ENCODE results near the gene LILRA6. TPM values are rescaled to one million over a fixed set of nuclear protein-coding genes. Genes with fewer than 3 reads are reported as not detected.
A peak's percentile ranks its signal among the peaks of the same experiment; 100 is the strongest.
"Not testable (repeated sequence)": the region's sequence is repeated elsewhere in the genome, so short reads cannot be mapped to it uniquely, and the experiment has no call there.

Gene LILRA6
- total RNA-seq, 4 donors from 2014 or later, result 1.1 to 1.5 TPM; not detected in 2

GRCh38 chr19:54201172-54201701 lies 41.4 kb downstream of the LILRA6 start:
- TF ChIP-seq, protein P1, sequence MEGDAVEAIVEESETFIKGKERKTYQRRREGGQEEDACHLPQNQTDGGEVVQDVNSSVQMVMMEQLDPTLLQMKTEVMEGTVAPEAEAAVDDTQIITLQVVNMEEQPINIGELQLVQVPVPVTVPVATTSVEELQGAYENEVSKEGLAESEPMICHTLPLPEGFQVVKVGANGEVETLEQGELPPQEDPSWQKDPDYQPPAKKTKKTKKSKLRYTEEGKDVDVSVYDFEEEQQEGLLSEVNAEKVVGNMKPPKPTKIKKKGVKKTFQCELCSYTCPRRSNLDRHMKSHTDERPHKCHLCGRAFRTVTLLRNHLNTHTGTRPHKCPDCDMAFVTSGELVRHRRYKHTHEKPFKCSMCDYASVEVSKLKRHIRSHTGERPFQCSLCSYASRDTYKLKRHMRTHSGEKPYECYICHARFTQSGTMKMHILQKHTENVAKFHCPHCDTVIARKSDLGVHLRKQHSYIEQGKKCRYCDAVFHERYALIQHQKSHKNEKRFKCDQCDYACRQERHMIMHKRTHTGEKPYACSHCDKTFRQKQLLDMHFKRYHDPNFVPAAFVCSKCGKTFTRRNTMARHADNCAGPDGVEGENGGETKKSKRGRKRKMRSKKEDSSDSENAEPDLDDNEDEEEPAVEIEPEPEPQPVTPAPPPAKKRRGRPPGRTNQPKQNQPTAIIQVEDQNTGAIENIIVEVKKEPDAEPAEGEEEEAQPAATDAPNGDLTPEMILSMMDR (IDR thresholded peaks at IDR 0.05), result no peak
- TF ChIP-seq POLR2A (IDR thresholded peaks at IDR 0.05), result no peak
- Histone ChIP-seq H3K36me3 (peaks cover 0 to 44% (median 0%) of the 10 kb centered on the region in 3 donors), H3K4me3 (peak overlapping the region; percentile 55 to 72 (median 62)), H3K4me1 (peaks cover 0 to 45% (median 17%) of the 10 kb centered on the region in 4 donors), H3K27me3 (no peaks in the 10 kb centered on the region), H3K9me3 (no peaks in the 10 kb centered on the region), H3K27ac (peak overlapping the region; percentile 79 to 92 (median 88))
- no peak for DNase-seq

- no peak overlapping the region for H3K27ac ChIP-seq
- H3K36me3 ChIP-seq, result peaks cover 0 to 36% (median 0%) of the 10 kb centered on the region in 3 donors
- peaks cover 0 to 32% (median 17%) of the 10 kb centered on the region in 4 donors for H3K4me1 ChIP-seq
- TF ChIP-seq, protein P1 (IDR thresholded peaks at IDR 0.05), result no peak
- TF ChIP-seq POLR2A (IDR thresholded peaks at IDR 0.05), result no peak
- no peaks in the 10 kb centered on the region for H3K9me3 ChIP-seq
- no peaks in the 10 kb centered on the region for H3K27me3 ChIP-seq
- no peak for DNase-seq
- H3K4me3 ChIP-seq, result no peak overlapping the region
Observed at GRCh38 chr19:54199401-54199800, 43.2 kb downstream of the LILRA6 start.

DNA sequence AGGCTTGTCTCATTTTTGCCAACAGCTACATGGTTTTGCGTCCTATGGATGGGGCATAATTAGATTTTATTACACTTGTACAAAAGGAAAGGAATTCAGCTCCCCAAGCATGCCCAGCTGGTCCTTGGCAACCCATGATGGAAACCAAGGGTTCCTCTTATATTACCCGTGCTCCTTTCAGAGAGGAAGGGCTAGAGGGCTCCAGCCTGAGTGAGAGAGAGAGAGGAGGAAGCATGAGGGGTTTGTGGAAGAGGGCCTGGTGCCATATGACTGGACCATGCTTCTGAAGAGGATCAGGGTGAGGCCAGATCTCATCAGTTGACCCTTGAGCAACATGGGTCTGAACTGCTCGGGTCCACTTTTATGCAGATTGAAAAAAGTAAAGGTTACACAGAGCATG lies 45.5 kb downstream of the LILRA6 start:
- TF ChIP-seq, protein P1 (IDR thresholded peaks at IDR 0.05), result no peak
- TF ChIP-seq POLR2A (IDR thresholded peaks at IDR 0.05), result no peak
- H3K4me3 ChIP-seq, result no peak overlapping the region
- no peaks in the 10 kb centered on the region for H3K27me3 ChIP-seq
- H3K9me3 ChIP-seq, result no peaks in the 10 kb centered on the region
- peaks cover 0 to 20% (median 11%) of the 10 kb centered on the region in 4 donors for H3K4me1 ChIP-seq
- H3K36me3 ChIP-seq, result peaks cover 0 to 32% (median 0%) of the 10 kb centered on the region in 3 donors
- DNase-seq, result no peak
- no peak overlapping the region for H3K27ac ChIP-seq

- Histone ChIP-seq H3K36me3 (peaks cover 0 to 29% (median 0%) of the 10 kb centered on the region in 3 donors), H3K4me1 (peaks cover 0 to 19% (median 13%) of the 10 kb centered on the region in 4 donors), H3K27me3 (no peaks in the 10 kb centered on the region), H3K9me3 (no peaks in the 10 kb centered on the region), H3K27ac (no peak overlapping the region), H3K4me3 (no peak overlapping the region)
- DNase-seq, result no peak
- TF ChIP-seq, protein P1 (IDR thresholded peaks at IDR 0.05), result no peak
- no peak for TF ChIP-seq POLR2A (IDR thresholded peaks at IDR 0.05)
Observed at GRCh38 chr19:54196536-54196935, 46.1 kb downstream of the LILRA6 start.

GRCh38 chr19:54194463-54194862 lies 48.1 kb downstream of the LILRA6 start:
- Histone ChIP-seq H3K36me3 (peaks cover 0 to 29% (median 0%) of the 10 kb centered on the region in 3 donors), H3K4me1 (peaks cover 0 to 16% (median 11%) of the 10 kb centered on the region in 4 donors)
- H3K27ac ChIP-seq, H3K27me3 ChIP-seq, H3K9me3 ChIP-seq, DNase-seq, H3K4me3 ChIP-seq: not testable (repeated sequence)

DNA sequence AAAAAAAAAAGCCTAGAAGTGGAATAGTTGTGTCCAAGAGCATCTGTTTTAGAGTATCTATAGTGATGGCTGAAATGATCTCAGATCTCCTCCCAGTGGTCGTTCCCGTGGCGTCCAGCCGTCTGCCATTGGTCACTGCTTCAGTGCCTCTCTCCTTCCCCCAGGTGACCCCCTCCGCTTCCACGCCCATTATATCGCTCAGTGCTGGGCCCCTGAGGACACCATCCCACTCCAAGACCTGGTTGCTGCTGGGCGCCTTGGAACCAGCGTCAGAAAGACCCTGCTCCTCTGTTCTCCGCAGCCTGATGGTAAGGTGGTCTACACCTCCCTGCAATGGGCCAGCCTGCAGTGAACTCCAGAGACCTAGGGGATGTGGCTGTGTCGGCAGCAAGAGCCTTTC lies 49.6 kb downstream of the LILRA6 start:
- Histone ChIP-seq H3K4me1 (peaks cover 0 to 26% (median 14%) of the 10 kb centered on the region in 4 donors), H3K27me3 (no peaks in the 10 kb centered on the region), H3K9me3 (no peaks in the 10 kb centered on the region), H3K27ac (no peak overlapping the region), H3K4me3 (no peak overlapping the region), H3K36me3 (peaks cover 0 to 29% (median 0%) of the 10 kb centered on the region in 3 donors)
- TF ChIP-seq POLR2A (IDR thresholded peaks at IDR 0.05), result no peak
- TF ChIP-seq, protein P1 (IDR thresholded peaks at IDR 0.05), result no peak
- DNase-seq, result no peak
